Bronchial epithelial cell (primary cell): ENCODE data around the gene ALOX5. TPM values are rescaled to one million over a fixed set of nuclear protein-coding genes. Genes with fewer than 3 reads are reported as not detected.
A peak's percentile ranks its signal among the peaks of the same experiment; 100 is the strongest.

Experiments used
- DNase-seq: peaks from one replicate; pipeline ENCODE4 v3.0.0-alpha.2; 2010; ENCODE audit warnings: low read depth
- FAIRE-seq: peaks from 2 replicates; lab custom pipeline; 2011; peaks lifted over from hg19 to GRCh38; lab: Jason Lieb, UNC
- H3K27me3 ChIP-seq: 2 replicates; pipeline ENCODE4 v1.5.1; 2011; ENCODE audit warnings: low read length; ENCODE audit not compliant: control insufficient read depth, insufficient read depth
- H3K36me3 ChIP-seq: 2 replicates; pipeline ENCODE4 v1.5.1; 2011; ENCODE audit warnings: low read length; ENCODE audit not compliant: control insufficient read depth, insufficient read depth
- H3K4me3 ChIP-seq: 2 replicates; pipeline ENCODE4 v1.5.1; 2011; ENCODE audit warnings: mild to moderate bottlenecking, low read depth, low read length, control low read depth
- CTCF ChIP-seq: IDR thresholded peaks from 2 replicates; pipeline ENCODE4 v1.5.1; 2011; ENCODE audit warnings: mild to moderate bottlenecking, moderate library complexity, low read length, control low read depth, inconsistent platforms; ENCODE audit not compliant: insufficient read depth, severe bottlenecking
- total RNA-seq: library from RNA; depleted of rRNA; stranded (reverse); fragments of >200 nt; gene quantifications from 2 replicates; pipeline ENCODE4 v1.2.1, GENCODE V29; 2014

The ALOX5 gene
- total RNA-seq, 1 donor from 2014 or later, result 0.26 TPM

- no peak for TF ChIP-seq CTCF
- H3K36me3 ChIP-seq, result no peaks in the 10 kb centered on the region
- peaks cover 12% of the 10 kb centered on the region for H3K27me3 ChIP-seq
- DNase-seq (no peak), FAIRE-seq (no peak)
- no peak overlapping the region for H3K4me3 ChIP-seq
Observed at GRCh38 chr10:45417746-45418145, 43.7 kb downstream of the ALOX5 start.

- no peaks in the 10 kb centered on the region for H3K36me3 ChIP-seq
- DNase-seq (no peak), FAIRE-seq (no peak)
- peaks cover 12% of the 10 kb centered on the region for H3K27me3 ChIP-seq
- no peak for TF ChIP-seq CTCF
- no peak overlapping the region for H3K4me3 ChIP-seq
Observed at GRCh38 chr10:45418417-45418848, 44.4 kb downstream of the ALOX5 start.

- Histone ChIP-seq H3K36me3 (no peaks in the 10 kb centered on the region), H3K4me3 (peak overlapping the region; percentile 25), H3K27me3 (peaks cover 12% of the 10 kb centered on the region)
- TF ChIP-seq CTCF, result no peak
- FAIRE-seq (no peak), DNase-seq (no peak)
Observed at GRCh38 chr10:45418849-45419675, 45.0 kb downstream of the ALOX5 start.

GRCh38 chr10:45419676-45420025, 45.6 kb downstream of the ALOX5 start:
- FAIRE-seq, result no peak
- H3K4me3 ChIP-seq, result no peak overlapping the region
- no peaks in the 10 kb centered on the region for H3K36me3 ChIP-seq
- no peak for TF ChIP-seq CTCF
- DNase-seq, result no peak
- H3K27me3 ChIP-seq, result peaks cover 12% of the 10 kb centered on the region

- Histone ChIP-seq H3K4me3 (no peak overlapping the region), H3K36me3 (no peaks in the 10 kb centered on the region), H3K27me3 (peaks cover 14% of the 10 kb centered on the region)
- peak; percentile 34 for DNase-seq
- FAIRE-seq, result no peak
- no peak for TF ChIP-seq CTCF
Observed at GRCh38 chr10:45420453-45421192, 46.6 kb downstream of the ALOX5 start.
